ENCODE measurements around the gene ZDHHC14. TPM values are rescaled to one million over a fixed set of nuclear protein-coding genes. Genes with fewer than 3 reads are reported as not detected.
A peak's percentile ranks its signal among the peaks of the same experiment; 100 is the strongest.

ZDHHC14 gene
- total and polyA plus RNA-seq, 2 of the 8 experiments (the other 6 are each of a cell fraction or from before 2014, with no cell fraction given) = 2.9 to 5.3 TPM

GRCh38 chr6:157556671-157557430 lies 175.9 kb downstream of the ZDHHC14 start:
- POLR2A ChIA-PET (ENCODE audit: partially characterized antibody) = interaction anchor here (1.2 to 1.4 kb wide), 2 partner anchors 9 to 13 kb away, joined by 3 read pairs; no protein-coding TSS in a partner anchor
- TF ChIP-seq NANOG (IDR thresholded peaks at IDR 0.05; ENCODE audit: insufficient read depth, low read depth, low read length, poor library complexity, severe bottlenecking) (no peak), EGR1 (IDR thresholded peaks at IDR 0.05; ENCODE audit: borderline replicate concordance, low read depth, low read length) (no peak), BACH1 (IDR thresholded peaks at IDR 0.05; ENCODE audit: low read length) (no peak), POLR2AphosphoS5 (IDR thresholded peaks at IDR 0.05; ENCODE audit: low read depth, low read length) (no peak), YY1 (IDR thresholded peaks at IDR 0.05; ENCODE audit: low read depth, low read length) (no peak)

More at GRCh38 chr6:157556671-157557430, 175.9 kb downstream of the ZDHHC14 start:
- Histone ChIP-seq H2AFZ (ENCODE audit: low read length) (no peak overlapping the region), H3K27me3 (replicated peaks in 1 of 4; ENCODE audit: control insufficient read depth in 3 of 4, extremely low read depth in 1 of 4, insufficient read depth in 3 of 4, low read length in 3 of 4) (no peaks in the 10 kb centered on the region), H3K9me3 (ENCODE audit: insufficient read depth in 2 of 2, low read depth in 1 of 2, low read length in 1 of 2) (no peaks in the 10 kb centered on the region), H3K36me3 (ENCODE audit: control insufficient read depth in 2 of 4, insufficient read depth in 4 of 4, low read length in 3 of 4) (no peaks in the 10 kb centered on the region), H2BK20ac (ENCODE audit: low read length) (peak overlapping the region; percentile 97), H4K8ac (ENCODE audit: extremely low read depth, insufficient read depth, low read length) (no peak overlapping the region), H4K5ac (ENCODE audit: insufficient read length, low read depth, low read length) (no peak overlapping the region), H2AK5ac (ENCODE audit: low read depth, low read length) (peak overlapping the region; percentile 48; the same call in 1 of the 2 replicates), H3K56ac (replicated peaks; ENCODE audit: insufficient read length, low read depth, low read length) (no peak overlapping the region), H2BK12ac (ENCODE audit: low read depth, low read length) (peak overlapping the region; percentile 94; the same call in 1 of the 2 replicates), H2BK120ac (replicated peaks; ENCODE audit: low read depth, low read length) (no peak overlapping the region), H3K9ac (replicated peaks in 1 of 4; ENCODE audit: extremely low read depth in 1 of 4, low read depth in 3 of 4, low read length in 3 of 4) (no peak overlapping the region), H3K4me3 (ENCODE audit: extremely low read depth in 1 of 4, insufficient read depth in 2 of 4, low read depth in 3 of 4, low read length in 4 of 4) (no peak overlapping the region), H3K18ac (ENCODE audit: extremely low read depth, low read length) (peak overlapping the region; percentile 54; the same call in 1 of the 2 replicates), H3K27ac (ENCODE audit: low read depth, low read length) (no peak overlapping the region), H3K23ac (ENCODE audit: insufficient read length) (no peak overlapping the region), H3K79me1 (ENCODE audit: low read depth, low read length) (no peaks in the 10 kb centered on the region), H2BK15ac (ENCODE audit: low read length) (no peak overlapping the region), H4K20me1 (replicated peaks in 1 of 2; ENCODE audit: control insufficient read depth in 1 of 2, insufficient read depth in 2 of 2, low read length in 2 of 2) (no peaks in the 10 kb centered on the region), H4K91ac (replicated peaks; ENCODE audit: insufficient read length, low read length) (peak overlapping the region; percentile 72), H3K14ac (ENCODE audit: insufficient read length) (no peak overlapping the region), H3K79me2 (ENCODE audit: control insufficient read depth in 1 of 2, insufficient read depth in 2 of 2, low read length in 2 of 2) (no peaks in the 10 kb centered on the region), H2BK5ac (ENCODE audit: low read depth, low read length) (peak overlapping the region; percentile 77; the same call in 1 of the 2 replicates), H3K4me2 (ENCODE audit: insufficient read depth in 1 of 2, low read depth in 2 of 2, low read length in 2 of 2) (no peak overlapping the region), H3K23me2 (ENCODE audit: low read depth, low read length) (no peaks in the 10 kb centered on the region), H3K4ac (replicated peaks; ENCODE audit: insufficient read length, low read depth, low read length) (peak overlapping the region; percentile 86), H3K4me1 (replicated peaks in 1 of 4; ENCODE audit: control insufficient read depth in 3 of 4, insufficient read depth in 4 of 4, low read length in 3 of 4) (peaks cover 12 to 23% (median 14%) of the 10 kb centered on the region in 4 experiments)
- CTCF ChIA-PET (ENCODE audit: partially characterized antibody) = interaction anchor here (0.5 to 1.0 kb wide), 4 partner anchors 9 to 33 kb away, joined by 3 to 4 read pairs (median 3); no protein-coding TSS in a partner anchor
- 85% methylated on average over 21 of the region's 21 CpGs; no CpG with 5 or more reads in 1 of the 2 experiments for WGBS, 2 experiments (ENCODE audit: extremely low coverage in 1 of 2, insufficient coverage in 1 of 2, insufficient read length in 1 of 2, insufficient replicate concordance in 2 of 2, low coverage in 1 of 2, low lambda C conversion rate in 2 of 2, missing lambda C conversion rate in 1 of 2)
- DNase-seq (ENCODE audit: low read depth in 1 of 2, low spot score in 2 of 2) (no peak), FAIRE-seq (no peak)
